HG02981 (cell line): Measurements from ENCODE around the gene NCBP2.
"Not testable (repeated sequence)": the region's sequence is repeated elsewhere in the genome, so short reads cannot be mapped to it uniquely, and the experiment has no call there.

Source experiments
- ATAC-seq: cut with Tn5 transposase; IDR thresholded peaks from one replicate; pipeline ENCODE4 v1.9.1; 2021; ENCODE audit warnings: mild to moderate bottlenecking, moderate library complexity; ENCODE audit not compliant: unreplicated experiment

The NCBP2 gene

DNA sequence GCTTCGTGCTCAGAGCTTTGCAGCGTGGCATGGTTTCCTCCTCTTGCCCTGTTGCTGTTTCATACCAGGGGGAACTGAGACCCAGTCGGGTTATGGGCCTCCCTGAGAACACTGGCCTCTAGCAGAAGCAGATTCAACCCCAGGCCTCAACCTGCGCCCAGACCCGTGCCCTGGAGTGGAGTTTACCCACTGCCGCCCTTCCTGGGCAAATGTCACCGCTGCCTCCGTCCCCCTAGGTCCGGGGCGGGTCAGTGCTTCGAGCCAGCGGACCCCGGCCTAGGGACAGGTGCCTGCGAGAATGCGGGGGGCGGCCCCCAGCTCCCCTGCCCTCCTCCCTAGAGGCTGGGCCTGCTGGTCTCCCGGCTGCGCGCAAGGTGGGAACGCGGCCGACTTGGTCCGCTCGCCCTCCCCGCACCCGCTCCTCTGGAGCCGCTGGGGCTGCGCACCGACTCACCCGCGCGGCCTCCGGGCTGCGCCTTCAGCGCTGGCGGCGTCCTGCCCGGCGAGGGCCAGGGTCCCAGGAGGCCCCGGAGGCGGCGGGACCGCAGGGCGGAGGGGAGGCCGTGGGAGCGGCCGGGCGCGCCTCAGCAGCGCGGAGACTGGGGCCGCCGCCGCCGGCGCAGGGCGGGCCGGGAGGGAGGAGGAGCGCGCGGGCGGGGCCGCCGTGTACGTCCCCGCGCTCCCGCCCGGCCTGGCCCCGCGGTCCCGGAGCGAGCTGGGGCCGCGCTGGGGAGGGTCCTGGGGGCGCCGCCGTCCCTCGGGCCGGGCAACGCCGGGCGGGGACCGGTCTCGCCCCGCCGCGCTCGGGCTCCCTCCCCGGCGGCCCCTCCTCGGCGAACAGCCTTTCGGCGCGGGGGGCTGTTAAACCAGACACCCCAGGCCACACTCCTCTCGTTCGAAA is 26.2 kb upstream of the NCBP2 start, which contains the start of gene PIGZ:
Gene PIGZ, minus strand, starts transcription at position 601 of the 901 bp plus-strand sequence. CDS start 16,802 bp downstream, outside the sequence.
- peak; percentile 43 for ATAC-seq

DNA sequence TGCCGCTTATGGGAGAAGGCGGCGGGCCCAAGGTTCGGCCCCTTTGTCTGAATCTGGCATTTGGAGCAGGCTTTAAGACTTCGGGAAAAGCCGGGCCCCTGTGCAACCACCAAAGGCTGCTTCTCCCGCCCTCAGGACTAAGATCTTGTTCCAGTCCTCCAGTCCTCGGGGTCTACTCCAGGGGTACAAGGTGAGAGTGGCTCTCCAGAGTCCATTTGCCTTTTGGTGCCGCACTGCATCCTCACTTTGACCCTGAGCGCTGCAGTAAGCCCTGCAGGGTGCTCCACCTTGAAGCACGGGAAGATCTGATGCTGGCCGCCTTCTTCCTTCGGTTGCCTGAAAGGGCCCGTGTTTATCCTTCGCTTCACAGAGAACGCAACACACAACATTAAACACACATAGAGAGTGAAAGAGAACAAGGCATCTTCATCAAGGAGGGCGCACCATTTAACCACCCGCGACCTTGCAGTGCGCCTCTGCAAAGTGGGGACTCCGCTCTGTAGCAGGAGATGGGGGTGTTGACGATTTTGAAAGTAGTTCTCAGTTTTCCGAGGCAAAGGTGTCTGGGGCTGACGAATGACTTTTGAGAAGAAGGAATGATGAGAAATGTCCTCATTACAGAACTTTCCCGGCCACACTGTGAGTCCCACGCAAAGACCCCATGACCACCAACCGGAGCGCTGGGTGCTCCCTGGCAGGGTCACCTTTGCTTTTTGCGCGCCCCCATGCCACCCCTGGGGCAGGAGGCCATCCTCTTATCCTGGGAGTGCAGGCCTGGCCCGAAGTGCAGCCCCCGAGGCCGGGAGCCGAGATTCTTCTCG is 25.3 kb upstream of the NCBP2 start:
- no peak for ATAC-seq

GRCh38 chr3:196966526-196967401 is 24.4 kb upstream of the NCBP2 start:
- ATAC-seq, result no peak

- ATAC-seq, result no peak
These were observed 23.5 kb upstream of the NCBP2 start for GRCh38 chr3:196965804-196966173.

DNA sequence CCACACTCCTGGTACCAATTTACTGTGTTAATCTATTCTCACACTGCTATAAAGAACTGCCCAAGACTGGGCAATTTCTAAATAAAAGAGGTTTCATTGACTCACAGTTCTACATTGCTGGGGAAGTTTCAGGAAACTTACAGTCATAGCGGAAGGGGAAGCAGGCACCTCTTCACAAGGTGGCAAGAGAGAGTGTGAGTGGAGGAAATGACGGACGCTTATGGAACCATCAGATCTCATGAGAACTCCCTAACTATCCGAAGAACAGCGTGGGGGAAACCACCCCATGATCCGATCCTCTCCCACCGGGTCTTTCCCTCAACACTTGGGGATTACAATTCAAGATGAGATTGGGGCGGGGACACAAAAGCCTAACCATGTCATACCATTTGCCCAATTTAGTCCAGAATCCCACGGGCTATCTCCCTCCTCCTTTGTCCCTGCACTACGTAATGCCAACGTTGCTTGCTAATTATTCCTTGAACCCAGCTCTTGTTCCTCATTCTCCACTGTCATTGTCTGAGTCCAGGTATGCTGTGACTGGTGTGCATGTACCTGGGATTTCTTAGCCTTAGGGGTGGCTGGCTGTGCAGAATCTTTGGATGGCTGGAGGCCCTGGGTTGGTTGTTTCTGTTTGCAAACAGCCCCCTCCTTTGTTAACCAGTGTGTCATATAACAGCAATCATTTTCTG is 22.9 kb upstream of the NCBP2 start:
- ATAC-seq, result no peak

DNA sequence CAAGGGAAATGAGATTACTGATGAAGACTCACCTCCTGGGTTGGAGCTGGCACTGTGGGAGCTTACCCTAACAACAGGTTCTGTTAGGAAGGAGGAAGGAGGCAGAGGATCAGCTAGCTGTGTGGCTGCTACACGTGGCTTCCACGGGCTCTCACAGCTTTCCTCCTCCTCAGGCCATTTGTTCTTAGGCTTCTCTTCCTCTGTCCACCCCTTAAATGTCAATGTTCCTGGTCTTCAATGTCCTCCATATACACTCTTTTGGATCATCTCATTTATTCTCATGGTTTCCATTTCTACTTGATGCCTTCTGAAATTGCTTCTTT is 21.3 kb upstream of the NCBP2 start:
- ATAC-seq, result no peak

DNA sequence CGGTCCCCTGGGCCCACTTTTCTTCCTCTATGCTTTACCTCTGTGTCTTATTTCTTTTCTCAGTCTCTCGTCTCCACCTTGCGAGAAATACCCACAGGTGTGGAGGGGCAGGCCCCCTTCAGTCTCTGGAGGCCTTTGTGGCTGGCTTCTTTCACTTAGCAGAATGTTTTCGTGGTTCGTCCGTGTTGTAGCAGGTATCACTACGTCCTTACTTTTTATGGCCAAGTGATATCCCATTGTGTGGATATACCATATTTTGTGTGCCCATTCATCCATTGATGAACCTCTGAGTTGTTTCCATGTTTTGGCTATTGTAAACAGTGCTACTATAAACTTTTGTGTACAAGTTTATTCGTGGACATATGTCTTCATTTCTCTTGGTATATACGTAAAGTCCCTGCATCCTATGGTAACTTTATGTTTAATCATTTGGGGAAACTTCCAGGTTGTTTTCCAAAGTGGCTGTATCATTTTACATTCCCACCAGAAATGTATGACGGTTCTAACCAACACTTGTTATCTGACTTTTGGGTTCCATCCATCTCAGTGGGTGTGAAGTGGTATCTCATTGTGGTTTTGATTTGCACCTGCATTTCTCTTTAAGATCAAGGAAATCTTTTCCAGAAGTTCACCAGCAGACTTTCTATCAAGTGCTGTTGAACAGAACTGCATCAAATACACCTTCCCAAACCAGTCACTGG is 20.8 kb upstream of the NCBP2 start:
- no peak for ATAC-seq

GRCh38 chr3:196962108-196962929 is 20.0 kb upstream of the NCBP2 start:
- ATAC-seq, result no peak

DNA sequence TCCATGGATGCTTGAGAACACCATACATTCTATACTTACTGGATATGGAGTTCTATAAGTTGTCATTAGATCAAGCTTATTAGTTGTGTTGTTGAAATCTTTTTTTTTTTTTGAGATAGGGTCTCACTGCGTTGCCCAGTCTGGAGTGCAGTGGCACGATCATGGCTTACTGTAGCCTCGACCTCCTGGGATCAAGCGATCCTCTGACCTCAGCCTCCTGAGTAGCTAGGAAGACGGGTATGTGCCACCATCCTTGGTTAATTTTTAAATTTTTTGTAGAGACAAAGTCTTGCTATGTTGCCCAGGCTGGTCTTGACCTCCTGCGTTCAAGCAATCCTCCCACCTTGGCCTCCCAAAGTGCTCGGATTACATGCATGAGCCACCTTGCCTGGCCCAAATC is 12.5 kb upstream of the NCBP2 start:
- no peak for ATAC-seq

- no peak for ATAC-seq
These were observed 9.0 kb upstream of the NCBP2 start for GRCh38 chr3:196951371-196951770.

- no peak for ATAC-seq
These were observed 7.4 kb upstream of the NCBP2 start for GRCh38 chr3:196949750-196950149.

- no peak for ATAC-seq
These were observed 6.9 kb upstream of the NCBP2 start for GRCh38 chr3:196949285-196949619.

DNA sequence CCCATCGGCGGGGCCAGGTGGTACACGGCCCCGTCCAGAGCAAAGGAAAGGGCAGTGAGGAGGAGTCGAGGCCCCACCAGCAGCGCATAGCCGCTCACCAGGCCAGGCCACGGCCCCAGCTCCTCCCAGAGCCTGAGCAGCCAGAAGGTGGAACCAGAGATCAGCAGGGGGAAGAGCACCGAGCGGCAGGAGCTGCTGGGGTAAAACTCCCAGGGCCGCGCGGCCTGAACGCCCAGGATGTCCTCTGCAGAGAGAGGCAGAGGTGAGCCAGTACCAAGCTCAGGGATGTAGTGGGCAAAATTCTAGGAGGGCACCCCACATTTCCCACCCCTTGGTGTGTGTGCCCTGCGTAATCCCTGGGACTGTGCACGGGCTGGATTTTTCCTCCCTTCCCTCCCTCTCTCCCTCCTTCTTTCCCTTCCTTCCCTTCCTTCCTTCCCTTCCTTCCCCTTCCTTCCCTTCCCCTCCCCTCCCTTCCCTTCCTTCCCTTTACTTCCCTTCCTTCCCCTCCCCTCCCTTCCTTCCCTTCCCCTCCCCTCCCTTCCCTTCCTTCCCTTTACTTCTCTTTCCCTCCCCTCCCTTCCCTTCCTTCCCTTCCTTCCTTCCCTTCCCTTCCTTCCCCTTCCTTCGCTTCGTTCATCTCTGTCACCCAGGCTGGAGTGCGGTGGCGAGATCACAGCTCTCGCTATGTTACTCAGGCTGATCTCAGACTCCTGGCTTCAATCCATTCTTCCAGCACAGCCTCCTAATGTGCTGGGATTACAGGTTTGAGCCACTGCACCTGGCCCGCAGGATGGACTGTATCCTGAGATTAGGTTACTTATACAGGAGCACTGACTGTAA is 6.3 kb upstream of the NCBP2 start:
- ATAC-seq, result no peak

GRCh38 chr3:196947860-196948441 is 5.6 kb upstream of the NCBP2 start:
- no peak for ATAC-seq

DNA sequence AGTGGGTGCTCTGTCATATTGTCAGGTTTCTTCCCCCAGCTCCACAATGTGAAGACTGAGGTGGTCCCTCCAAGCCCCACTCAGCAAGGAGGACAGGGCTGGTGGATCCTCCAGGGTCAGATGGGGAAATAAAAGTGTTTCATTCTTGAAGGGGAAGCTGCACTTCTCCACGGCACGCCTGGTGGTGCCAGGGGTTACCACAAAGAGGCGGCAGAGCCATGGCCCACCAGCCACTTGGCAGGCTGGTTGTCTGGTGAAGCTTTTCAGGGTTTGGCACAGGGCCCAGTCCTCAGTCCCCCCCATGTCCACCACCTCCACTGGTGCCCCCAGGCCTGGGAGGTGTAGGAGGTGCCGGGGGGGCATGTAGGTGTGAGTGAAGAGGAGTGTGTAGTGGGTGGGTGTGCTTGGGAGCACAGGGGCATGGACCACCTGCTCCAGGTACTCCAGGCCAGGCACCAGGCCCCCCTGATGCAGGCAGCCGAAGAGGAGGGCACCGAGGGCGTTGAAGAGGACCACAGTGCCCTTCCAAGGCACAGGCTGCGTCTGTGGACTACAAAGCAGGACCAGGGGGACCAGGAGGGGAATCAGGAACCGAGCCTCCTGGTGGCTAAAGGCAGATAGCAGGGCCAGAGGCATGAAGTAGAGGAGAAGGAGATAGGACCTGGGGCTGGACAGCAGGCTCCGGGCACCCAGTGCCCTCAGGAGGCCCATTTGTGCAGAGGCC is 5.0 kb upstream of the NCBP2 start:
- no peak for ATAC-seq

GRCh38 chr3:196944037-196944790 is 1.9 kb upstream of the NCBP2 start:
- not testable (repeated sequence) for ATAC-seq

DNA sequence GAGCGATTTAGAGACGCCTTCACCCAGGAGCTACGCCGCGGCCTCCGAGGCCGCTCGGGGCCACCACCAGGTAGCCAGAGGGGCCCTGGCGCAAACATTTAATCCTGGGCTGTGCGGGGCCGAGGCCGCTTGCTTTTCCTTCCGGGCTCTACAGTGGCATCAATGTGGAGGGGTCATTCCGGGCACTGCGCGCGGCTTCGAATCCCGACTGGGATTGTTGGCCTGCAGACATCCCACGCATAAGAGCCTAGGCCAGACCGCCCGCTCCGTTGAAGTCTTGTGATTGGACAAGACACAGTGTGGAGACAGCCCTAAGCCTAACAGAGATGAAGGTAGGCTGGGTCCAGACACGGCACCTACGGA is 568 bp upstream of the NCBP2 start:
- peak; percentile 11 for ATAC-seq
